ENCODE measurements around the gene MLST8.

GRCh38 chr16:2166263-2167067 is 38.8 kb upstream of the MLST8 start:
- TF ChIP-seq CTCF (IDR thresholded peaks at IDR 0.05; ENCODE audit: extremely low read depth in 1 of 2, insufficient read depth in 1 of 2, low read depth in 1 of 2, low read length in 2 of 2): no peak
- no peak for TF ChIP-seq EZH2 (IDR thresholded peaks at IDR 0.05; ENCODE audit: borderline replicate concordance, low read depth, low read length, severe bottlenecking)
- no peak for TF ChIP-seq MAX (IDR thresholded peaks at IDR 0.05; ENCODE audit: insufficient read depth, insufficient read length)
- no peak for TF ChIP-seq POLR2AphosphoS5 (IDR thresholded peaks at IDR 0.05; ENCODE audit: insufficient read depth, low read depth, low read length)
- no peak for TF ChIP-seq POLR2A (IDR thresholded peaks at IDR 0.05; ENCODE audit: low read depth, low read length)
- no peak for TF ChIP-seq JUN (IDR thresholded peaks at IDR 0.05; ENCODE audit: borderline replicate concordance, insufficient read depth, insufficient read length, low read depth)

Measured in endothelial cell of umbilical vein (primary cell).